HepG2 (cell line): ENCODE measurements around the gene PSMC4. TPM values are rescaled to one million over a fixed set of nuclear protein-coding genes. Genes with fewer than 3 reads are reported as not detected.

Source experiments
- CREBL2 ChIP-seq: sonication (generic); formaldehyde crosslinking; IDR thresholded peaks from 2 replicates; pipeline ENCODE4 v1.8.1; 2023; ENCODE audit warnings: missing genetic modification reagents, mild to moderate bottlenecking, borderline replicate concordance
- FOSL1 ChIP-seq: sonication (generic); formaldehyde crosslinking; IDR thresholded peaks from 2 replicates; pipeline ENCODE4 v1.9.0; 2021; ENCODE audit warnings: missing genetic modification reagents, borderline replicate concordance
- HDAC6 ChIP-seq: fragments of 200-600 bp; sonication (generic); IDR thresholded peaks from 2 replicates; pipeline ENCODE4 v1.7.0; 2017; ENCODE audit warnings: mild to moderate bottlenecking, antibody characterized with exemption, low read length, low read depth
- KAT8 ChIP-seq: IDR thresholded peaks from 2 replicates; pipeline ENCODE4 v1.6.1; 2016; ENCODE audit warnings: missing genetic modification reagents, missing compliant biosample characterization
- MAF1 ChIP-seq: sonication (generic); formaldehyde crosslinking; IDR thresholded peaks from 2 replicates; pipeline ENCODE4 v1.5.0; 2020; ENCODE audit warnings: missing genetic modification reagents, borderline replicate concordance
- MAX ChIP-seq: IDR thresholded peaks from 2 replicates; pipeline ENCODE4 v1.6.1; 2012; ENCODE audit warnings: inconsistent platforms
- MXD1 ChIP-seq: sonication (generic); formaldehyde crosslinking; IDR thresholded peaks from 2 replicates; pipeline ENCODE4 v1.4.0; 2020; ENCODE audit warnings: mild to moderate bottlenecking, missing genetic modification reagents
- ONECUT2 ChIP-seq: sonication (generic); formaldehyde crosslinking; IDR thresholded peaks from 2 replicates; pipeline ENCODE4 v1.4.0; 2020; ENCODE audit warnings: missing genetic modification reagents
- PRDM15 ChIP-seq: sonication (generic); formaldehyde crosslinking; IDR thresholded peaks from 2 replicates; pipeline ENCODE4 v1.4.0; 2020; ENCODE audit warnings: missing genetic modification reagents
- RARG ChIP-seq: sonication (generic); formaldehyde crosslinking; IDR thresholded peaks from 2 replicates; pipeline ENCODE4 v1.4.0; 2020; ENCODE audit warnings: low read depth, mild to moderate bottlenecking, missing genetic modification reagents
- RBAK ChIP-seq: sonication (generic); formaldehyde crosslinking; IDR thresholded peaks from 2 replicates; pipeline ENCODE4 v1.5.1; 2020; ENCODE audit warnings: mild to moderate bottlenecking, missing genetic modification reagents
- RBM39 ChIP-seq: fragments of 200-400 bp; formaldehyde crosslinking; IDR thresholded peaks from one replicate; pipeline ENCODE4 v1.6.1; 2018; ENCODE audit warnings: antibody characterized with exemption, mild to moderate bottlenecking, low read depth, low read length; ENCODE audit not compliant: poor library complexity, severe bottlenecking
- SNAPC4 ChIP-seq: sonication (generic); formaldehyde crosslinking; IDR thresholded peaks from 2 replicates; pipeline ENCODE4 v1.4.0; 2020; ENCODE audit warnings: mild to moderate bottlenecking, missing genetic modification reagents
- SRF ChIP-seq: IDR thresholded peaks from 2 replicates; pipeline ENCODE4 v1.6.1; 2011; ENCODE audit warnings: mild to moderate bottlenecking, low read depth, low read length, moderate library complexity
- STAG1 ChIP-seq: sonication (generic); formaldehyde crosslinking; IDR thresholded peaks from 2 replicates; pipeline ENCODE4 v1.4.0; 2020; ENCODE audit warnings: missing genetic modification reagents
- ZKSCAN8 ChIP-seq: IDR thresholded peaks from 2 replicates; pipeline ENCODE4 v1.6.1; 2016; ENCODE audit warnings: borderline replicate concordance, missing genetic modification reagents, missing compliant biosample characterization
- ZNF30 ChIP-seq: sonication (generic); formaldehyde crosslinking; IDR thresholded peaks from 2 replicates; pipeline ENCODE4 v1.5.0; 2020; ENCODE audit warnings: mild to moderate bottlenecking, missing genetic modification reagents
- ZNF441 ChIP-seq: sonication (generic); formaldehyde crosslinking; IDR thresholded peaks from 2 replicates; pipeline ENCODE4 v1.7.0; 2021; ENCODE audit warnings: missing genetic modification reagents, borderline replicate concordance
- ZNF451 ChIP-seq: sonication (generic); formaldehyde crosslinking; IDR thresholded peaks from 2 replicates; pipeline ENCODE4 v1.5.0; 2020; ENCODE audit warnings: mild to moderate bottlenecking, missing genetic modification reagents
- ZNF652 ChIP-seq: IDR thresholded peaks from 2 replicates; pipeline ENCODE4 v1.6.1; 2016; ENCODE audit warnings: low read depth, borderline replicate concordance
- ZNF720 ChIP-seq: sonication (generic); formaldehyde crosslinking; IDR thresholded peaks from 2 replicates; pipeline ENCODE4 v1.4.0; 2020; ENCODE audit warnings: missing genetic modification reagents
- ZSCAN29 ChIP-seq: sonication (generic); formaldehyde crosslinking; conservative IDR thresholded peaks from 2 replicates; pipeline ENCODE4 v1.4.0; 2020; ENCODE audit warnings: mild to moderate bottlenecking, missing genetic modification reagents
- polyA plus RNA-seq, 8 experiments: library from polyadenylated mRNA; depleted of rRNA in 3 of 8; stranded (reverse) in 7 of 8; unstranded in 1 of 8; fragments of >200 nt; fragmentation: Illumina TruSeq in 4 of 8; extraction: Trizol in 4 of 8; gene quantifications; 2 replicates each; pipeline versions ENCODE4 v1.2.1 to v1.2.3, GENCODE V29; 2011 to 2016; ENCODE audit warnings: low read depth in 4 of 8, missing spikeins in 1 of 8, mixed read lengths in 1 of 8; ENCODE audit not compliant: insufficient read depth in 1 of 8
- total RNA-seq, 5 experiments: library from RNA; depleted of rRNA; stranded (reverse); fragments of >200 nt; fragmentation: Illumina TruSeq; extraction: Trizol; gene quantifications; 2 replicates each; pipeline ENCODE4 v1.2.3, GENCODE V29; 2016; ENCODE audit warnings: low read depth in 1 of 5

The PSMC4 gene
- total and polyA plus RNA-seq, 2 of the 13 experiments (the other 11 are each of a cell fraction or from before 2014, with no cell fraction given): 49.9 to 160 TPM

GRCh38 chr19:39996218-39996810 lies 25.3 kb downstream of the PSMC4 start (continued):
- TF ChIP-seq SNAPC4 (CRISPR knock-in tag): 0 out of 2 replicates have a peak, but pooled peaks have one; percentile 66
- TF ChIP-seq ONECUT2: no peak
- no peak for TF ChIP-seq ZNF652 (CRISPR knock-in tag)
- no peak for TF ChIP-seq MXD1
- TF ChIP-seq ZNF30 (CRISPR knock-in tag): no peak
- TF ChIP-seq MAF1: no peak
- TF ChIP-seq RBM39: no peak
- TF ChIP-seq KAT8 (CRISPR knock-in tag): no peak
- peak; percentile 95 for TF ChIP-seq PRDM15 (CRISPR knock-in tag)
- TF ChIP-seq ZNF441 (CRISPR knock-in tag): no peak
- no peak for TF ChIP-seq ZNF720
- TF ChIP-seq ZSCAN29 (CRISPR knock-in tag): peak; percentile 44; the same call in 1 of the 2 replicates
- TF ChIP-seq ZKSCAN8: peak; percentile 97; the same call in 1 of the 2 replicates
- TF ChIP-seq MAX: peak; percentile 26; the same call in 1 of the 2 replicates
- no peak for TF ChIP-seq FOSL1 (CRISPR knock-in tag)
- no peak for TF ChIP-seq CREBL2 (CRISPR knock-in tag)
- TF ChIP-seq HDAC6: no peak
- TF ChIP-seq RARG (CRISPR knock-in tag): 0 out of 2 replicates have a peak, but pooled peaks have one; percentile 13
- no peak for TF ChIP-seq STAG1 (CRISPR knock-in tag)
- no peak for TF ChIP-seq ZNF451 (CRISPR knock-in tag)
- TF ChIP-seq SRF: no peak
- TF ChIP-seq RBAK (CRISPR knock-in tag): no peak
